ENCODE measurements around the gene LRG1. TPM values are rescaled to one million over a fixed set of nuclear protein-coding genes. Genes with fewer than 3 reads are reported as not detected.

LRG1 gene
- total and polyA plus RNA-seq, 7 donors = 0.36 to 21.0 (median 2.4) TPM; not detected in 1

- H3K9me3 ChIP-seq = no peaks in the 10 kb centered on the region
- peaks cover 39 to 93% (median 62%) of the 10 kb centered on the region in 4 donors for H3K36me3 ChIP-seq
- TF ChIP-seq EP300 (IDR thresholded peaks at IDR 0.05) (no peak), CTCF (IDR thresholded peaks at IDR 0.05) (no peak), POLR2A (IDR thresholded peaks at IDR 0.05) (no peak), POLR2AphosphoS5 (IDR thresholded peaks at IDR 0.05) (no peak)
- DNase-seq = no peak
- 93 to 96% methylated on average over 41 of the region's 41 CpGs for WGBS, 2 donors
- no peaks in the 10 kb centered on the region for H3K27me3 ChIP-seq
- no peak overlapping the region for H3K27ac ChIP-seq
- H3K4me3 ChIP-seq = no peak overlapping the region
- intact Hi-C loops (cut with DNase I) = no loop called here
- H3K4me1 ChIP-seq = no peaks in the 10 kb centered on the region
These were observed 46.5 kb downstream of the LRG1 start for GRCh38 chr19:4493104-4493928.

- intact Hi-C loops (cut with DNase I) = no loop called here
- TF ChIP-seq POLR2AphosphoS5 (IDR thresholded peaks at IDR 0.05) = no peak
- no peak for TF ChIP-seq POLR2A (IDR thresholded peaks at IDR 0.05)
- TF ChIP-seq EP300 (IDR thresholded peaks at IDR 0.05) = no peak
- no peak for TF ChIP-seq CTCF (IDR thresholded peaks at IDR 0.05)
- Histone ChIP-seq H3K4me3 (no peak overlapping the region), H3K27me3 (no peaks in the 10 kb centered on the region), H3K9me3 (no peaks in the 10 kb centered on the region), H3K4me1 (no peaks in the 10 kb centered on the region), H3K27ac (no peak overlapping the region), H3K36me3 (peaks cover 33 to 92% (median 57%) of the 10 kb centered on the region in 4 donors)
- DNase-seq = no peak
- WGBS, 2 donors = 96 to 97% methylated on average over 3 of the region's 3 CpGs
These were observed 47.3 kb downstream of the LRG1 start for GRCh38 chr19:4492337-4493103.

GRCh38 chr19:4491446-4491845 is 48.4 kb downstream of the LRG1 start:
- no peaks in the 10 kb centered on the region for H3K4me1 ChIP-seq
- intact Hi-C loops (cut with DNase I) = no loop called here
- H3K4me3 ChIP-seq = no peak overlapping the region
- no peaks in the 10 kb centered on the region for H3K9me3 ChIP-seq
- H3K27ac ChIP-seq = no peak overlapping the region
- TF ChIP-seq EP300 (IDR thresholded peaks at IDR 0.05) = no peak
- no peak for TF ChIP-seq POLR2A (IDR thresholded peaks at IDR 0.05)
- no peak for TF ChIP-seq CTCF (IDR thresholded peaks at IDR 0.05)
- no peak for TF ChIP-seq POLR2AphosphoS5 (IDR thresholded peaks at IDR 0.05)
- no peak for DNase-seq
- 97 to 98% methylated on average over 21 of the region's 21 CpGs for WGBS, 2 donors
- H3K36me3 ChIP-seq = peaks cover 33 to 88% (median 56%) of the 10 kb centered on the region in 4 donors
- H3K27me3 ChIP-seq = no peaks in the 10 kb centered on the region

- Histone ChIP-seq H3K4me3 (no peak overlapping the region), H3K36me3 (peaks cover 12 to 68% (median 31%) of the 10 kb centered on the region in 4 donors), H3K4me1 (no peaks in the 10 kb centered on the region), H3K27me3 (no peaks in the 10 kb centered on the region), H3K27ac (no peak overlapping the region), H3K9me3 (no peaks in the 10 kb centered on the region)
- intact Hi-C loops (cut with DNase I) = no loop called here
- no peak for DNase-seq
- 95 to 97% methylated on average over 29 of the region's 29 CpGs for WGBS, 2 donors
- TF ChIP-seq CTCF (IDR thresholded peaks at IDR 0.05) (no peak), EP300 (IDR thresholded peaks at IDR 0.05) (no peak)
These were observed 51.3 kb downstream of the LRG1 start for GRCh38 chr19:4488496-4488895.
